GM19351 (cell line): Measurements from ENCODE around the gene AUNIP.

Source experiments
- ATAC-seq: cut with Tn5 transposase; IDR thresholded peaks from one replicate; pipeline ENCODE4 v1.9.1; 2021; ENCODE audit warnings: mild to moderate bottlenecking, moderate library complexity; ENCODE audit not compliant: unreplicated experiment

AUNIP gene

GRCh38 chr1:25797939-25798338 is 61.3 kb downstream of the AUNIP start:
- no peak for ATAC-seq

- no peak for ATAC-seq
Observed at GRCh38 chr1:25796811-25797458, 62.3 kb downstream of the AUNIP start.

GRCh38 chr1:25795946-25796810 is 63.1 kb downstream of the AUNIP start:
- ATAC-seq: no peak

- no peak for ATAC-seq
Observed at GRCh38 chr1:25795211-25795610, 64.0 kb downstream of the AUNIP start.

GRCh38 chr1:25794325-25794724 is 64.9 kb downstream of the AUNIP start:
- ATAC-seq: no peak

- no peak for ATAC-seq
Observed at GRCh38 chr1:25793585-25794170, 65.6 kb downstream of the AUNIP start.

GRCh38 chr1:25792115-25792514 is 67.1 kb downstream of the AUNIP start:
- no peak for ATAC-seq

- ATAC-seq: no peak
Observed at GRCh38 chr1:25790472-25790871, 68.8 kb downstream of the AUNIP start.

- no peak for ATAC-seq
Observed at GRCh38 chr1:25787760-25788166, 71.5 kb downstream of the AUNIP start.

- no peak for ATAC-seq
Observed at GRCh38 chr1:25786887-25787759, 72.1 kb downstream of the AUNIP start.

GRCh38 chr1:25785333-25786067 is 73.8 kb downstream of the AUNIP start:
- no peak for ATAC-seq

- ATAC-seq: no peak
Observed at GRCh38 chr1:25784575-25785051, 74.6 kb downstream of the AUNIP start.
